Upper lobe of left lung (tissue), 4 donors: ENCODE results near the gene MYG1.

Source experiments
- POLR2A ChIP-seq, 4 donors: fragments of 450-650 bp; IDR thresholded peaks; one replicate each; pipeline ENCODE4 v1.5.1; 2016 to 2017; ENCODE audit warnings: antibody characterized with exemption in 4 of 4, mild to moderate bottlenecking in 2 of 4
- TF ChIP-seq, protein P1 (sequence below), 6 experiments: fragments of 450-650 bp in 4 of 6; fragments of 200-600 bp in 2 of 6; sonication (generic) in 2 of 6; IDR thresholded peaks; one replicate each; pipeline ENCODE4 v1.5.1; 2016 to 2019; ENCODE audit warnings: antibody characterized with exemption in 6 of 6

DNA sequence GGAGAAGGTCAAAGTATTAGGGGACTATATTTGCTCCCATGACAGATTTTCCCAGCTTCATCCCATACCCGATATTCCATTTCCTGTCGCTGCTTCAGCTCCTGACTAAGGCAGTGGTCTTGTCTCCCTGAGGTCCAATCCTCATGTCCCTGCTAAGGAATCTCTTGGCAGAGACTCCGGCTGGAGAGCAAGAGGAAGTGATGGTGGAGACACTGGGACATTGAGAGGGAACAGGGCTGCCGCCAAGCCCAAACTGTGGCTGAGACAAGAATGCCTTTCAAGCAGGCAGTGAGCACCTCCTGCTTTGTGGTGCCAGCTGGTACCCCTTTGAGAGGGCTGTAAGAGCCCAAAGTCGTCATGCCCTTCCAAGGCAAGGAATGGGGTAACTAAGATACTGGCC, 31.2 kb downstream of the MYG1 start:
- TF ChIP-seq POLR2A (IDR thresholded peaks at IDR 0.05): no peak
- TF ChIP-seq, protein P1, sequence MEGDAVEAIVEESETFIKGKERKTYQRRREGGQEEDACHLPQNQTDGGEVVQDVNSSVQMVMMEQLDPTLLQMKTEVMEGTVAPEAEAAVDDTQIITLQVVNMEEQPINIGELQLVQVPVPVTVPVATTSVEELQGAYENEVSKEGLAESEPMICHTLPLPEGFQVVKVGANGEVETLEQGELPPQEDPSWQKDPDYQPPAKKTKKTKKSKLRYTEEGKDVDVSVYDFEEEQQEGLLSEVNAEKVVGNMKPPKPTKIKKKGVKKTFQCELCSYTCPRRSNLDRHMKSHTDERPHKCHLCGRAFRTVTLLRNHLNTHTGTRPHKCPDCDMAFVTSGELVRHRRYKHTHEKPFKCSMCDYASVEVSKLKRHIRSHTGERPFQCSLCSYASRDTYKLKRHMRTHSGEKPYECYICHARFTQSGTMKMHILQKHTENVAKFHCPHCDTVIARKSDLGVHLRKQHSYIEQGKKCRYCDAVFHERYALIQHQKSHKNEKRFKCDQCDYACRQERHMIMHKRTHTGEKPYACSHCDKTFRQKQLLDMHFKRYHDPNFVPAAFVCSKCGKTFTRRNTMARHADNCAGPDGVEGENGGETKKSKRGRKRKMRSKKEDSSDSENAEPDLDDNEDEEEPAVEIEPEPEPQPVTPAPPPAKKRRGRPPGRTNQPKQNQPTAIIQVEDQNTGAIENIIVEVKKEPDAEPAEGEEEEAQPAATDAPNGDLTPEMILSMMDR (IDR thresholded peaks at IDR 0.05): no peak
